ENCODE results near the gene TMEM163. TPM values are rescaled to one million over a fixed set of nuclear protein-coding genes. Genes with fewer than 3 reads are reported as not detected.
"Not testable (repeated sequence)": the region's sequence is repeated elsewhere in the genome, so short reads cannot be mapped to it uniquely, and the experiment has no call there.

The TMEM163 gene
- total RNA-seq, 1 experiment from 2014 or later, result not detected

DNA sequence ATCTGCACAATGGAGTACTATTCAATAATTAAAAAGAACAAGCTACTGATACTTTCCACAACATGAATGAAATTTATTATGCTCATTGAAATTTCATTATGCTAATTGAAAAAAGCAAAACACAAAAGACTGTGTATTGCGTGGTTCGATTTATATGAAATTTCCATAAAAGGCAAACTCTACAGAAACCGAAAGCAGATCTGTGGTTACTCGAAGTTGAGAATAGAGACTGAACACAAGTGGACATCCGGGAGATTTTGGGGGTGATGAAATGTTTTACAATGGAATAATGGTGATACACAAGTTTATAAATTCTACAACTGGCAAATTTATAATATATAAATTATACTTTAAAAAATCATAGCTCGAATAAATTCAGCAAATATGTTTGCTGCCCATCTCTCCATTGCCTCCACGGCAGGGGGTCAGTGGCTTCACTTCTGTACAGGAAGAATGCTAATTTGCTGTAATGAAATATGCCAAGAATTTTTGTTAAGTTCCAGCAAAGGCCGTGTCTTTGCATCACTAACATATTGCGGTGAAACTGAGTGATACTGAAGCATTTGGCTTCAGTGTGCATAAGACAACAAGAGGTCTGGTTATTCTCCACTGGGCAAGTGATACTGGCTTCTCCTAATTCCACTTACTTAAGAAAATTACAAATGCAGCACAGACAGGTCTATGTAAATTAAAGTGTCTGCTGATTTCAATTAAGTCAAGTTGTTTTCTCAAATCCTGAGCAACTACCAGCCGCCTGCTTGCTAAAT is 96.7 kb downstream of the TMEM163 start:
- DNase-seq (ENCODE audit: low spot score), result no peak

DNA sequence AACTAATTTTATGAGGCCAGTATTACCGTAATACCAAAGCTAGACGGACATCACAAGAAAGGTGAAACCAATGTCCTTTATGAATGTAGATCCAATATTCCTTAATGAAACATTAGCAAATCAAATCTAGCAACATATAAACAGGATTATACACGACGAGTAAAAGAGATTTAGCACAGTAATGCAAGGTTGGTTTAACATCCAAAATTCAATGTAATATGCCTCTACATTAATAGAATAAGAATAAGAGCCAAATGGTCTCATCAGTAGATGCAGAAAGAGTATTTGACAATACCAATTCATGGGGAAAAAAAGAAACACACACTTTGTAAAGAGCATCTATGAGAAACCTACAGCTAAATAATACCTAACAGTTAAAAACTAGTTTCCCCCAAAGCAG is 99.5 kb downstream of the TMEM163 start:
- no peak for DNase-seq (ENCODE audit: low spot score)

DNA sequence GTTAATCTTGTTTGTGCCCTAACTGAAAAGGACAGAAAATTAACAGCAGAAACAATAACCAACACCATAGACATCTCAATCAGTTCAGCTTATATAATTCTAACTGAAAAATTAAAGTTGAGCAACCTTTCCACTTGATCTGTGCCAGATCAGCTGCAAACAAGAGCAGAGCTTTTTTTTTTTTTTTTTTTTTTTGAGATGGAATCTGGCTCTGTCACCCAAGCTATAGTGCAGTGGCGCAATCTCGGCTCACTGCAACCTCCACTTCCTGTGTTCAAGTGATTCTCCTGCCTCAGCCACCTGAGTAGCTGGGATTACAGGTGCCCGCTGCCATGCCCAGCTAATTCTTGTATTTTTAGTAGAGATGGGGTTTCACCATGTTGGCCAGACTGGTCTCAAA is 103.3 kb downstream of the TMEM163 start:
- not testable (repeated sequence) for DNase-seq (ENCODE audit: low spot score)

DNA sequence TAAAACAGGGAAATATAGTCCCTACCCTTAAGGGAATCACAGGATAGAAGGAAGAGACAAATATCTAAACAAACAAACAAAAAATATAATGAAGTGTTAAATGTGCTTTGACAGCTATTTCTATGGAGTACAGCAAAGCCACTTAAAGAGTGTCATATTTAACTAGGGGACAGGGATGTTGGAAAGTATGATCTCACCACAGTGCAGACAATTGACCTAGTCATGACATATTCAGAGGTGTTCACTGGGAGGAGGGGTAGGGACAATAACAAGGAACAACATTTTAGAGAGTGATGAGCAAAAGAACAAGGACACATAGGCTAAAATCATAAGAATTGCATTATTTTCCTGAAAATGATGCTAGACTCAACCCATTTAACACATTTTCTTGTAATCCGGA is 107.5 kb downstream of the TMEM163 start:
- DNase-seq (ENCODE audit: low spot score), result no peak

DNA sequence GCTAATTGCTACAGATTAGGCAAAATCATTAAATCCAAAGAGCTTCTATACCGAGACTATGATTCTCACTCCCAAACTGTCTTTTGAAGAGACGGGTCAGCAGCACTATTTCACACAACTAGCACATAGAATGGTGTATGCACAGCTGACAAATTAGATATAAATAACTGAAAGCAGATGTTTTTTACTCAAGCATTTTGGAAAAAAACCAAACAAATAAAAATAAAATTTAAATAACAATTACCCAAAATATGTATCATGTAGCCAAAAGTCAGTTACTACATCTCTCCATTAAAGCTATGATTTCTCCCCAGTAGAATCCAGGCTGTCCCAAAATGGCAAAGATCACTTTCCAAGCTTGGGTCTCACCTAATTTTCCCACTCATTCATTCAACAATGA is 107.9 kb downstream of the TMEM163 start:
- no peak for DNase-seq (ENCODE audit: low spot score)

DNA sequence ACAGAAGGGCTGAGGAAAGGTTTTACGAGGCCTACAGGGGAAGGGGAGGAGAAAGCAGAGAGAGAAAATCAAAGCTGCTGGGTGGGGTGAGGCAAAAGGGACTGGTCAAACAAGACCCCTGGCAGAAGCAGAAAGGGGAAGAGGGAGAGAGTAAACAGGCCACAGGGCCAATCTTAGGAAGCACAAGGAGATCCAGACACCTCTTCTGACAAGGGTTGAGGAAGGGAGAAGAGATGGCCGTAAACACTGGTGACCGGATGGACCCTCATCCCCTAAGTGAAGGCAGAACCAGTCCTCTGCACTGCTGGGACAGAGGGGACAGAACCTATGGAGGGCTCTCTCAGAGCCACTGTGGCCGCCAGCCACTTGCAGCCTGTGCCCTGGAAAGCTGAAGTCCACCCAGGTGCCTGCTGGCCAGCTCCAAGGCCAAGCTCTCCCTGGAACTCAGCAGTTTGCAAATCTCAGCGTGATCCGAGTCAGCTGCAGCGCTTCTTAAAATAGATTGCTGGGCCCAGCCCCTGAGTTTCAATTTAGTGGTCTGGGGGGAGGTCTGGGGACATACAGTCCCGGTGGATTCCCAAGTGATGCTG is 108.8 kb downstream of the TMEM163 start:
- DNase-seq (ENCODE audit: low spot score), result no peak

DNA sequence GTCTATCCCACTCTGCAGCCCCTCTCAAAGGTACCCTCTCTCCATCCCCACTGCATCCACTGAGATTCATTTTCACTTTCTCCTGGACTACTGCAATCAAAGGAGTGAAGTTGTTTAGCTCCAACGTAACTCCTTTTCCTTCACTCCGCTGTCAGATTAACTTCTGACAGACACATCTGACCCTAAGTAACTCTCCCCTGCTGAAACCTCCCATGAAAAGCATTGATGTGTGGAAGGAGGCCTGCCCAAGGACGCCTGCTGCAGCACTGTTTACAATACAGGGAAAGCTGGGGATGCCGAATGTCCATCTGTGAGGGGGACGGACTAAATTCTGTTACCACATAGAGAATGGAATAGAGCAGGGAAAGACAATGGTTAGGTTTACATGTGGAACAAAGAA is 114.8 kb downstream of the TMEM163 start:
- DNase-seq (ENCODE audit: low spot score), result no peak

DNA sequence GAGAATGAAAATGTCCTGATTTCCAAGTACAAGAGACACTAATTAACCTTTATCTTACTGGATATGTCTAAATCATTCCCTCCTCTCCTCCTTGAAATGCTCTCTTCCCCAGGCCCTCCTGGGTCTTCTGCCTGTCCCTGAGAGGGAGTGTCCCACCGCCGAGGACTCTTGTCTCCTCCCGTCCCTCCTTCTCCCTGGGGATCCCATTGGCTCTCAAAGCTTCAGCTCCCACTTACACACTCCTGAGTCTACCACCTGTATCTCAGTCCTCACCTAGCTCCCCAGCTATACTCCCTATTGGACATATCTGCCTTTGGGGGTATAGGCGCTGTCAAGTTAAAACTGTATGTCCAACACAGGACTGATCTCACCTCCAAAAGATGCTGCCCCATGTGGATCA is 116.1 kb downstream of the TMEM163 start:
- no peak for DNase-seq (ENCODE audit: low spot score)

DNA sequence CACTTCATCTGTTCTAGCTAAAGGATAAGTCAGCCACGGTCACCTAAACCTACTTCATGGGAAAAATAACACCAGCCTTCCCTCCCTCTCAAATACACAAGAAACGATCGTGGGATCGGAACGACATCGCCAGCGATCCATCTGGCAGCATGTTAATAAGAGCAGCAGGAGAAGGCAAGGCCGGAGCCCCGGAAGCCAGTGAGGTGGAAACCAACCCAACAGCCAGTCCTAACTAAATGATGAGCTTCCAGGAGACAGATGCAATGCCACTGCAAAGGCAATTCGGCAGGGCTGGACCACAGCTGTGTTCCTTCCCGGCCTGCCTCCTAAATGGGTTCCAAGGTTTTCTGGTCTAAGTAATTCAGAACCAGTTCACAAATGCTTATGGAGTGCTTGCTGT is 117.5 kb downstream of the TMEM163 start:
- no peak for DNase-seq (ENCODE audit: low spot score)

DNA sequence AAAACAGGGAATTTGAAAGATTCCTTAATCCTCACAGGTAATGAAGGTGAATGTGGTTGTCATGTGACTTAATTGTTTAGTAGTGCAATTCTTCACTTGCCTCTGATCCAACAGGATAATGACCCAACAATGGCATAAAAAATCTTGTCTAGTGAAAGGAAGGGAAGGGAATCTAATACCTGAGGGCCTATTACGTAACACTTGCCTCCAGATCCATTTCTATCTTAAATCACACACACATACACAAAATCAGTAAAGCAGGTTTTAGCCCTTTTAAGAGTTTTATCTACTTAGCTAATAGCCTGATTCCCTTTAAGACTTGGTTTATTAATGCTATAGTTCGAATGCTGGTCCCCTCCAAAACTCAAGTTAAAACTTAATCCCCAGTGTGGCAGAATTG is 118.6 kb downstream of the TMEM163 start:
- DNase-seq (ENCODE audit: low spot score), result no peak

DNA sequence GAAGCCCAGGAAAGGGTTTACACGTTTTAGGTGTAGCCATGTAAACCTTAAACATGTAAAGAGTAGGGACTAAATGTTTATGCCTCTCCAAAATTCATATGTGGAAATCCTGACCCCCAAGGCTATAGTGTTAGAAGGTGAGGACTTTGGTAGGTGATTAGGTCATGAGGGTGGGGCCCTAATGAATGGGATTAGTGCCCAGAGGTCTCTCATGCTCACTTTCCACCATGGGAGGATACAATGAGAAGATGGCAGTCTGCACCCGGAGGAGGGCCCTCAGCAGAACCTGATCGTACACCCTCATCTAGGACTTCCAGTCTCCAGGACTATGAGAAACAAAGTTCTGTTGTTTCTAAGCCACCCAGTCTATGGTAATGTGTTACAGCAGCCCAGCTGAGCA is 119.6 kb downstream of the TMEM163 start:
- DNase-seq (ENCODE audit: low spot score), result no peak

DNA sequence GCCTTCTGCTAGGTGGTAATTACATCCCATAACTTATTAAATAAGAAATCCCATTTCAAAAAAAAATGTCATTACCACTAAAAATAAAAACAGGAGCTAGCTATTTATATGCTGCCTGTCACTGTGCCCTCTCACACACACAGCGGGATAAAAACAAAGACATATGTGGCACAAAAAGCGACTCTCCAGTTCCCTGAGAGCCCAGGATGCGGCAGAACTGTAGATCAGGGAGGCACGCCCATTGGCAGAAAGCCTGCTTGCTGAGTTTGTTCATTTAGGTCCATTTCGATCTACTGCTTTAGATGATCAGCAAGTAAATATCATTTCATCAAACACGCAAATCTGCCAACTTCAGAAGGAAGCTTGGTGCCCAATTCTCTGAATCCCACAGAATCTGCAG is 124.4 kb downstream of the TMEM163 start:
- no peak for DNase-seq (ENCODE audit: low spot score)

DNA sequence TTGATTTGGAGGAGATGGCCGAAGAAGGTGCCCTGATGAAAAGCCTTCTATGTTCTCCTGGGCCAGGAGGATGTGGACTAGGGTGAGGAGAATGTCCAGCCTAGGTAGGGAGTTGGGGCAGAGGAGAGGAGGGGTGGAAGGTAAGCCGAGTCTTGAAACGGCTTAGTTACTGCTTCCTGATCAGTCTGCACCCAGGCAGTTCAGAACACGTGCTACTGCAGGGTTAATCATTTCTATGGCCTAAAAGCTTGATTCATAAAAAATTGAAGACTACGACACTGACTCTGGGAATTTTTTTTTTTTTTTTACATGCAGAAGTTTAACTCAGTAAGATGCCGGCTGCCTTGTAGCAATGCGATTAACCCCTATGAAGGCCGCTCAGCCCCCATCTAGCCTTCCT is 125.3 kb downstream of the TMEM163 start:
- DNase-seq (ENCODE audit: low spot score), result no peak

DNA sequence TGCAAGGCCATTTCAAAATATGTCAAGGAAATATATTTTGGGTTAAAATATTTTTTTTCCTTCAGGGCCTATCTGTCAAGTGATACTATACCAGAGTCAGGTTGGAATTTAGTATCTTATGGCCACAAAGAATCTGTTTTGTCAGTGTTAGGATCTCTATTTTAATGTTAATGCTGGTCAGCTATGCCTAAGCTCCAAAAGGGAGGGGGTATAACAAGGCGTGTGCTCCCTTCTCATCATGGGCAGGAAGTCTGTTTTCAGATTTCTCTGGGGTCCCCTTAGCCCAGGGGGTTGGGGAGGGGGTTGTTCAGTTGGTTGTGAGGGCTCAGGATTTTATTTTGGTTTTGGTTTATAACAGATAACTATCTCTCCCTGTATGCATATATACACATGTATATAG is 126.4 kb downstream of the TMEM163 start:
- DNase-seq (ENCODE audit: low spot score), result no peak

DNA sequence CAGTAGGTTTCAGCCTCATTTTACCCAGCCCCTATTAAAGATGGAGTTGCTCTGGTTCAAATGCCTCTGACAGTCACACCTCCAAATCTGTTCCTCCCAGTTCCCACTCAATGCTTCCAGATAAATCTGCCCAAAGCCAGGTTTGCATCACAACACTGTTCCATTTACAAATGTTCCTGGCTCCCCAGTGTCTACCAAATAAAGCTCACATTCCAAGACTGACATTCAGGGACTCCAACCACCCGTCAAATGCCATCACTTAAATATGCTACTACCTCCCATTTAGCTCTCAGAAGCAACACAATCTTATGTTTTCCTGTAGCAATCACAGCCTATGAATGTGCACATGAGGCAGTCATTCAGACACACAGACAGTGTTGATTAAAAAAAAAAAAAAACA is 127.3 kb downstream of the TMEM163 start:
- DNase-seq (ENCODE audit: low spot score), result no peak

DNA sequence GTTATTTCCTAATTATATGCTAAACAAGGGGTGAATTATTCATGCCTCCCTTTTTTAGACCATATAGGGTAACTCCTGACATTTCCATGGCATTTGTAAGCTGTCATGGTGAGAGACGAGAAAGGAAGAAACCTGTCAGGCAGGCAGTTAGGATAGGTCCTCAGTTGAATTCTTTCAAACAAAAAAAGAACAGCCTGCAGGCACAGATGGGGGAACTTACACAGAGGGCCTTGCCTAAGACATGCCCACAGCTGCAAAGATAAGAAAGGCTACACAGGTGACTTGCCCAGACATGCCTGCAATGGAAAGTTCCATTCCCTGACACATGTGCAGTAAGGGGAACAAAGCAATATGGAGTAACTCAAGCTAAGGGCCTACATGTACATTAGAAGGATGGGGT is 128.1 kb downstream of the TMEM163 start:
- DNase-seq (ENCODE audit: low spot score), result no peak

DNA sequence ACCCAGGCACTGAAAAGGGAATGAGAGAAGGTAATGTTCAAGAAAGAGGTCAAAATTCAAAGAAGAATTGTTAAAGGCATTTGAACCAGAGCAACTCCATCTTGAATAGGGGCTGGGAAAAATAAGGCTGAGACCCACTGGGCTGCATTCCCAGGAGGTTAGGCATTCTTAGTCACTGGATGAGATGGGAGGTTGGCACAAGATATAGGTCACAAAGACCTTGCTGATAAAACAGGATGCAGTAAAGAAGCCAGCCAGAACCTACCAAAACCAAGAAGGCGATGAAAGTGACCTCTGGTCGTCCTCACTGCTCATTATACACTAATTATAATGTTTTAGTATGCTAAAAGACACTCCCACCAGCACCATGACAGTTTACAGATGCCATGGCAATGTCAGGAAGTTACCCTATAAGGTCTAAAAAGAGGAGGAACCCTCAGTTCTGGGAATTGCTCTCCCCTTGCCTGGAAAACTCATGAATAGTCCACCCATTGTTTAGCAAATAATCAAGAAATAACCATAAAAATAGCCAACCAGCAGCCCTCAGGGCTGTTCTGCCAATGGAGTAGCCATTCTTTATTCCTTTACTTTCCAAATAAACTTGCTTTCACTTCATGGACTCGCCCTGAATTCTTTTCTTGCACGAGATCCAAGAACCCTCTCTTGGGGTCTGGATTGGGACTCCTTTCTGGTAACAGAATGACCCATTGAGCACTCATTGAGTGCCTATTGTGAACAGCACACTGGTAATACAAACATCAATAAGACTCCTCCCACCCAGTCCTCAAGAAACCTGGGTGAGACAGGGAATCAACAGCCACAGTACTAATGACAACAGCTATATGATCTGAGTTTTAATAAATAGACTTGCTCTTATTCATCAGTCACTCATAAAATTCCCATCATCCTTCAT is 129.4 kb downstream of the TMEM163 start:
- DNase-seq (ENCODE audit: low spot score), result not testable (repeated sequence)

DNA sequence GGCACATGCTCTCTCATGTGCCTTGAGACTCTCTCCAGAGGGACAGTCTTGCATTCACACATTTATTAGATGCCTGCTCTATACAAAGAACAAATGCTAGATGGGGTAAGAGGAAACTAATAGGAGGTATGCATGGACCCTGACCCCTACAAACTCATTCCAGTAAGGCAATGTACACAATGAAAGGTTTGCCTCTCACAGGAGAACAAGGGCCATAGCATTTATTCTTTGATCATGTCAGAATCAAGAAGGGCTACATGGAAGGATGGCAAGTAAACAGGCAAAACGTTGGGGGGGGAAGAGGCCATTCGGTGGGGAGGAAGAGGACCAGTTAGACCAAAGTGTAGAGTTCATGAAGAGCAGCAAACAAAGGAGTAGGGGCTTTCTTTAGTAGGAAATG is 130.2 kb downstream of the TMEM163 start:
- no peak for DNase-seq (ENCODE audit: low spot score)

DNA sequence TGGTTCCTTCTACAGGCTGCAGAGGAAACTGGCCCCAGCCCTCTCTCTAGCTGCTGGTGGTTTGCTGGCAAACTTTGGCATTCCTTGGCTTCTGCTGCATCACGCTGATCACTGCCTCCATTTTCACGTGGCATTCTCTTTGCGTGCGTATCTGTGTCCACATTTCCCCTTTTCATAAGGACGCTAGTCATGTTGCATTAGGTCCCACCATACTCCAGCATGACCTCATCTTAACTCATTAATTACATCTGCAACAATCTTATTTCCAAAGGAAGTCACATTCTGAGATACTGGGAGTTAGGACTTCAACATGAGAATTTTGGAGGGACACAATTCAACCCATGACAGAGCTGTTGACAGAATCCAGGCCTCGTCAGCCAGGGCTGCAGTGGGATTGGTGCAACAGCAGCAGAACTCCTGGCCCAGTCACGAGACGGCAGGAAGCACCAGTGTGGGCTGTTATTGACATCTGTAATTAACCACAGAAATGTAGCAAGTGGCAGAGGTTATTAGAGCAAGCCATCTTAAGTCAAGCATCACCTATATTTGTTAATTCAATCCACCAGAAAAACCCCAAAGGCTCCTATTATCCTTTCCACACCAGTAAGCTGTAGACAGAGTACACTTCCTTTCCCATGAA is 132.4 kb downstream of the TMEM163 start:
- no peak for DNase-seq (ENCODE audit: low spot score)

DNA sequence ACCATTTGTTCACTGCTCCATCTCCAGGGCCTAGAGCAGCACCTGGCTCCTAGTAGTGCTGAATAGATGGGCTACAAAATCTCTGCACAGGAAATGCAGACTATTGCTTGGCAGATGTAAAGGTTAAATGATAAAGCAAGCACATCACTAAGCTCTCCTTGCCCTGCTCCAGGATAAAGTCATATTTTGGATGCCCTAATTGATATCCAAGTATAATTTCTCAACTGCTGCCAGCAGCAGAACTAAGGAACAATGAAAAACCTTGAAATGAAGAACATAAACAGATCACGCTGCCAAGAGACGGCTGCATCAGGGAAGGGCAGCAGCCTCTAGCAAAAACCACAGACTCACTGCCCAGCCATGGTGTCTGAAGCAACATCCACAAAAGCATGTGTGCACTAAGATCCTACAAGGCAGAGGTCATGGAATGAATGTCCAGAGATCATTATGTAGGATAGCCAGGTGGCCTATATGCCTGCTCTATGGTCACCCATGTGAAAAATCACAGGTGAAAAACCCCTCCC is 134.7 kb downstream of the TMEM163 start:
- no peak for DNase-seq (ENCODE audit: low spot score)

DNA sequence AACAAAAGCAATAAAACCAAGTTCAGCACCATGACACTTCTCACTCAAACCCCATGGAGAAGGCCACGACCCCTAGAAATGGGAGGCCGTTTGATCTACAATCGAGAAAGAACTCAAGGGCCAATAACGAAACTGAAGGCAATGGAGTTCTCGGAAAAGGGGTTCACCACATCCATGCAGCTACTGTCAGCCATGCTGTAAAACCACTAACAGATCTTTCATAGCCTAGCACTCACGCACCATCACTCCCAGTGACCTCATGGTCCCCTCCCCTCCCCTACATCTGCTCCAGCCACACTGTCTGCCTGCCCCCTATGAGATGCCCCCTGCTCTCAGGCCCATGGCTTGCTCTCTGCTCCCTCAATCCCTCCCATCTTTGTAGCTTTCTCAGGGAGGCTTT is 135.3 kb downstream of the TMEM163 start:
- DNase-seq (ENCODE audit: low spot score), result no peak

DNA sequence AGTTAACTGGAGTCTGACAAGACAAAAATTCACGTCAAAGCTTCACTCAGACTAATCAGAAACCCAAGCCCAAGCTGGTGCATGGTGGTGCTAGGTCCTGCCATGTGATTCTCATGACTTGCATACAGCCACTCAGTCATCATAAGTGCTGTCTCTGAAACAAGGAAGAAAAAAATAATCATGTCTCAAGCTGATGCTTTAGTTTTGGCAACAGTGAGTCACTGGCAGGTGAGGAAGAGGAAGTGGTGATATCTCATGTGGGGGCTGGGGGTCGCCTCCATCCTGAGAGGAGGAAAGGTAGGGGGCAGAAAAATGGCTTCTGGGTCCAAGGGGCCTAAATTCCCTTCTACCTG is 136.3 kb downstream of the TMEM163 start:
- no peak for DNase-seq (ENCODE audit: low spot score)

All from HT-29 (cell line).